Activated naive CD4-positive, alpha-beta T cell (primary cell): ENCODE measurements around the gene KLHL12.
A peak's percentile ranks its signal among the peaks of the same experiment; 100 is the strongest.

ENCODE experiments used
- DNase-seq, 4 experiments: peaks; one replicate each; lab custom pipeline; 2025; lab: John Stamatoyannopoulos, UW

KLHL12 gene

DNA sequence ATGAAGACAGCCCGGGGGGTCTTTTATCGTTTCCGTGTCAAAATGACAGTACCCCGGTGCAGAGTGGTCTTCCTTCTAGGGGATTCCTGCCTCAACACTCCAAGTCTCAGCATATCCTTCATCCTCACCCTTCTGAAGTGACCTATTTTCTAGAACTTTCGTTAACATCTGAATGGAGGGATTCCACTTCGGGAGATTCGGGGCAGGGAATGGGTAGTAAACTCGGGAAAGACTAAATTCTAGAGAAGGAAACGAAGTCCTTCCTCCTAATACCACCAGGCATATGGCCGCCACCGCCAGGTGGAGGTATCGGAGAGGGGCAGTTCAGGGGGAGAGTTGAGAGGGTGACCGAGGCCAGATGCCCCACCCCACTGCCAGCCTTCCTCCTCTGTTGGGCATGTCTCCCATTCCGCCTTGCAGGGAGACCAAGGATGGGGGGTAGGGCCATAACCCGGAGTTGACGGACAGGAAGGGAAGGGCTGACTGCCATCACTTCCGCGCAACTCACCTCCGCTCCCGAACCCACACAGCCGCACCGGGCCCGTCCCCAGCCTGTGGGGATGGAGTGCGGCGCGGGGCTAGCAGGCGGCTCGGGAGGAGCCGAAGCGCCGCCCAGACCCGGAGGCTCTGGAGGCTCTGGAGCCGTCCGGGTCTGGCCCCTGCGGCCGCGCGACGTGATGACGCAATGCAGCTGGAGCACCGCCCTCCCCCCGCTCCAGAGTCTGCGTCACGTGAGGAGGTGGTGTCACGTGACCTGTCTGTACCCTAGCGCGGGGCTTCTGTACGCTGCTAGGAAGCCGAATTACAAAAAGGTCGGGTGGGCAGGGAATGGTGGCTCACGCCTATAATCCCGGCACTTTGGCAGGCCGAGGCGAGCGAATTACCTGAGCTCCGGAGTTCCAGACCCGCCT, at the start of gene KLHL12:
Gene KLHL12 (minus strand): TSS at position 654 of the 911 bp plus-strand sequence. CDS start 2,072 bp downstream, outside the sequence.
- peak; percentile 77 to 90 (median 82) for DNase-seq

DNA sequence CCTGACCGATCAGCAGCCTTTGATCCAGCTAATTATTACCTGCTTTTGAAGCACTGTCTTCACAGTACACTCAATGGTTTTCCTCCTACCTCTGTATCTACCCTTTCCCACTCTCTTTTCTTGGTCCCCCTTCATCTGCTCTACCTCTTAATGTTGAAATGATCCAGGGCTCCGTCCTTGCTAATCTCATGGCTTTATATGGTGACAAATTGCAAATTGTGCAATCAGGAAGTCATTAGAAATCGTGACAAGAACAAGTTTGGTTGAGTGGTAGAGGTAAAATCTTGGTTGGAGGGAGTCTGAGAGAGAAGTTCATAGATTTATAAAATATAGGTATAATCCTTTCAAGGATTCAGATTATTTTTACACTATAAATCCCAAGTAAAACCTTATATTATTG, 49.6 kb upstream of the KLHL12 start:
- DNase-seq = no peak

DNA sequence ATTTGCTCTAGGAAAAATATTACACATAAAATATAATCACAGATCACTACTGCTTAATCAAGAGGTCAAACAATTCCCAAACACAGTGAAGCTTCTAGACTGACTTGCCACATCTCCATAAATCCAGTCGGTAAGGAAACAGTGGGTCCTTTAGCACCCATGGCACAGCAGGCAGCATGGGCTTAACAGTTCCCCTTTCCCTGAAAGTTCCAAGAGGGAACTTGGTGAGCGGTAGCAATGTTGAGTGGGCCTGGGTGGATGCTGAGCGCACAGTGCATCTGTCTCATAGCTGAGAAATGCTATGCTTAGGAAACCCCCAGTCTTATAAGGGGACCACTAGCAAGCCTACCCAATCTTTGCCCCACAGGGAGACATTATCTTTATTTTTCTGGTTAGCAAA, 47.8 kb upstream of the KLHL12 start:
- no peak for DNase-seq

DNA sequence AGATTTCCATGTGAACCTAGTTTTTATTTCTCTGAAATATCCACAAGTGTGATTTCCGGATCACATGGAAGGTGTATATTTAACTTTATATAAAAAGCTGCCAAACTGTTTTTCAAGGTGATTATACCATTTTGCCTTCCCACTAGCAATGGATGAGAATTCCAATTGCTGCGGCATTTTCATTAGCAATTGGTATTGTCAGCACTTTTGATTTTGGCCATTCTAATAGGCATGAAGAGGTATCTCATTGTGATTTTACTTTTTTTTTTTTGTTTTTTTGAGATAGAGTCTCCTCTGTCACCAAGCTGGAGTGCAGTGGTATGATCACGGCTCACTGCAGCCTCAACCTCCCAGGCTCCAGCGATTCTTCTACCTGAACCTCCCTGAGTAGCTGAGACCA, 45.0 kb upstream of the KLHL12 start:
- DNase-seq = no peak

DNA sequence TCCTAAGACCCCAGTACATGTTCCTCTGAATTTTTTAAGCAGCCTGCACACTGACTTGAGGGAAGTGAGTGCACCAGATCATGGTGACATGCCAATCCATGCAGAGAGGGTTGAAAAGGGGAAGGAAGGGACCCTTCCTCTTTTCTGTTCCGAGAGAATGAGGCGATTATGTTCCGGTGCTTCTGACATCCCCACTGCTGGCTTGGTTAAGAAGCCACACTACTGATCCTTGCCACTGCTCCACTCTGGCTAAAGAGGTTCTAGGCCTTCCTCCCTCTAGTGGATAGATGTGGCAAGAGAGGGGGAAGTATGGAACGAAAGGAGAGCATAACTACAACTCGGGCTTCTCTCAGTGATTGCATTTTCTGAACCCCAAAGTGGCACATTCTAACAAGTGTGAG, 41.9 kb upstream of the KLHL12 start:
- no peak for DNase-seq

DNA sequence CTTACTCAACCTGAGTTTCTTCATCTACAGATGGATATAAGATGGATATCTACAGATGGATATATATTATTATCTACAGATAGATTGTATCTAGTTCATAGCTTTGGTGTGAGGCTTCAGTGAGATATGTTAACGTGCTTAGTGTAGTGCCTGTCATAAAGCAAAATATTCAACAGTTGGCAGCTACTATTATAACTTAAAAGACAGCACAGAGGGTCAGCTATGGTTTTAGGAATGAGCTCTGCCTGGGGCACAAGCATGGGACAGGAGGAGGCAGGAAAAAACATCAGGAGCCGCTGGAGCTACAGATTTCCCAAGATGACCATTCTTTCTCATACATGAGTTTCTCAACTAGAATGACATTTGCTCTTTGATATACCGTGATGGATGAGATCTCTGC, 41.3 kb upstream of the KLHL12 start:
- no peak for DNase-seq

DNA sequence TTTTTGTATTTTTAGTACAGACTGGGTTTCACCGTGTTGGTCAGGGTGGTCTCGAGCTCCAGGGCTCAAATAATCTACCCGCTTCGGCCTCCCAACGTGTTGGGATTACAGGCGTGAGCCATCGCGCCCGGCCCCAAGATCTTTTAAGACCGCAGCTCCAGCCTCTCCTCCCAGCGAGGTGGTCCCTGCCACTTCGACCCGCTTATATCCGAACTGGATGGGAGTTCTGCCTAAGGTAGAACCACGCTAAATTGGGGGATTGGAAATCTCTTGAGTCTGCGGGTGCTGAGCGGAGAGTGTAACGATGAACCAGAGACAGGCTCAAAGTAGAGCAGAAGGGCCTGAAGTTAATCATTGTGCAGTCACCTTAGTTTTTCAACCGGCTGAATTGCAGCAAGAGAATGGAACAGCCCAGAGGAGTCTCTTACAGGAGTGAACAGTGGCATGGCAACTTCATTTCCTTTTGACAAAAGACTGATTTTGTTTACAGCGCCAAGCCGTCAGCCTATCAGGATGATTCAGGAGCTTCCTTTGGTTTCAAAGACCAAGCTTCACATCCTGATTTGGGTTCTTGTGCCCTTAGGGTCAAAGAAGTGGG, 40.7 kb upstream of the KLHL12 start:
- DNase-seq = no peak

DNA sequence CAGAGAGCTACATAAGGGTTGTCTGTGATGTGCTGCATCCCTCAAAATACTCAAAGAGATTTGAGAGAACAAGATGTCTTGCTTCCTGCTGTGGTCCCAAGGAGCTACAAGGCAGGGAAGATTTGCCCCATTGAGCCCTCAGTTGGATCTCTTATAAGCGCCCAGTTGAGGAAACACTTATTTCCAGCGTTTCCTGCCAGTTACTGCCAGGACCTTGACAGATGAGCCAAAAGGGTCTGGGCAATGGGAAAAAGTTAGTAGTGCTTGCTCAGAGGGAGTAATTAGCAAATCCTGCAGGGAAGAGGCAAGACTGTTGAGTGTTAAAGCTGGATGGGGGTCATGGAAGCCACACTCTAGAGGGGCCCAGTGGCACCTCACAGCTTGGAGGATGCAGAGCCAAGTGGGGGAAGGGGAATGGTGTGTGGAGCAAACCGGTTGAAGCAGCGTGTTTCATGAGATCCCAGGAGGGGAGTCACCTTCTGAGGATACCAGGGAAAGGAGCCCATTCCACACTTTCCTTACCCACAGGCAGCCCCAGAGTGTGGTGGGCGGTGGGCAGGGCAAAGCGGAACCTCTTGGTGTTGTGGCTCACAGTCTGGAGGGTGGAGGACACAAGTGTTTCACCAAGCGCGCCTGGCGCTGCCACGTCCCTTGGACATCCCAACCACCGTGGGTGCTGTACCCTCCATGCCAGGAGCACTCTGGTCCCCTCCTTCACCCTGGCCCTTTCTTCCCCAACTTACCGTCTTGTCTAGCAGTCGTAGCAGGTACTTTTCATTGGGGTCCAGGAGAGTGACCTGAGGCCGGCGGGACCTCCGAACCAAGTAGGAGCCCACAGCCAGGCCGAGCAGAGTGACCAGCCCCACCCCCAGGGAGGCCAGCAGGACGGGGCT, 39.2 kb upstream of the KLHL12 start:
- no peak for DNase-seq

DNA sequence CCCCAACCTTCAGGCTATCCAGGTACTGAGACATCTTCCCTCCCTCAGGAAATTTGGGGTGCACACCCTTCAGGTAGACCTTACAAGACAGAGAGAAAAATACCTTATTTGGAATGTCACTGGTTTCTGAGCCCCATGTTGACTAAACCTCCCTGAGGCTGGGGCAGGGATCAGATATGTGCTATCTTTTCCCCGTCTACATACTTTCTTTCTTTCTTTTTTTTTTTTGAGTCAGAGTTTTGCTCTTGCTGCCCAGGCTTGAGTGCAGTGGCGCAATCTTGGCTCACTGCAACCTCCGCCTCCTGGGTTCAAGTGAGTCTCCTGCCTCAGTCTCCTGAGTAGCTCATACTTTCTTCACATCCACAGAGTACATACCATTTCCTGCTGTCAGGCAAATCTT, 38.4 kb upstream of the KLHL12 start:
- DNase-seq = no peak

DNA sequence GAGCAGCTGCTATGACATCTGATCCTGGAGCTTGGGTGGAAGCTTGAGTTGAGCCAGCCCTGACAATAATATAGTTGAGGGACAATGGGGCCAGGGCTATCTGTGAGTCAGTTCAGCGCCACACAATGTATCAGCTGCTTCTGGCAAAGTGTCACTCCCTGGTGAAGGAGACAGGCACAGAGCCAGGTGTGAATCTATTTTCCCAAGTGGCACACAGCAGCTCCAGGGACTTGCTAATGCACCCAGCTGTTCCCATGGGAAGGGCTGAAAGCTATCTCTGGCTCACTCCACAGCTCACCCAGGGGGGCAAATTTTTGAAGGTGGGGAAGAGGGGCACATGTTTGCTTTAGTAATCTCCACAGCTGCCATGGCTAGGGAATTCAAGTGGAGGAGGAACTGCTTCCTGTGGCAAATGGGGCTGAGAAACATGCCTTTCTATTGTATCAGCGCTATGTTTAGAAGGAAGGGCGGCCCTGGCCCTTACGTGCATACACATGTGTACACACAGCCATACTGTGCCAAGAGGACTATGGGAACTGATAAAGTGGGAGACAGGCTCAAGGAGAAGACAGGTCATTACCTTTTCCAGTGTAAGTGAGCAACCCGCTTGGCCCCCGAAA, 37.9 kb upstream of the KLHL12 start:
- DNase-seq = no peak

DNA sequence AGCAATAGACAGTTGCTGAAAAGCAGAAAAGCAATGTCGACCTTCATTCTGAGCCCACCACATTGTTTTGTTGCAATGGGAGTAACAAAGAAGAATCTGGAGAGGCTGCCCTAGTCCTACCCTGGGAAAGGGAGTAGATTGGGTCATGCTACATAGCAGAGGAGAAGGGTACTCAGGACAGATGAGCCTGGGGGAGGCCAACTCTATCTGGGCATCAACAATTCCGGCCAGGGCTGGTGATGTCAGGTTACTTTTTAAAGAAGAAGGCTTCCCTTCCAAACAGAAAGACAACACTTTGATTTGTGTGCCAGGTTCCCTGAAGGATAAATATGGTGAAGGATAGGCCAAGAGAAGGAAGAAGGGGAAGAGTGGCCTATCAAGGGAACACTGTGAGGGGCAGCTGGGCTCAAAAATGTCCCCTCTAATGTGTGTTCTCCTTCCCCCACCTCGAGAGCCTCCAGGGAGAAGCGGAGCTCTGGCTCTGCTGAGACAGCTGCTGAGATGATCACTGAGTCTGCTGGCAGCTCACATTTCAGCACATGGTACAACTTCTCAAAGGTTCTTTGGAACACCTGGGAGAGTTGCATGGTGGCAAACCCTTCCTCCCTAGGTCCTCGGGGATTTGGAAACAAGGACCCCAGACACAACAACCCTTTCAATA, 34.3 kb upstream of the KLHL12 start:
- no peak for DNase-seq

DNA sequence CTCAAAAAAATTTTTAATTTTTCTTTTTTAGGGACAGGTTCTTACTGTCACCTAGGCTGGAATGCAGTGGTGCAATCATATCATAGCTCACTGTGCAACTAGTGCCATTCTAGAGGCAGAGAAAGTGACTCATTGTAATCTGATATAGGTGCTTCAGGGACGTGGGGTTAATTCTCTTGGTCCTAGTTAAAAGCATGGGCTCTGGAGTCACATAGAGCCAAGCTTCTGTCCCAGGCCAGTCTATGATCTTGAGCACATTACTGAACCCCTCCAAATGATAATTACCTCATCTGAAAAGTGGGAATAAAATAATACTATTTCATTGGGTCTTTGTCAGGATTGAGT, 32.2 kb upstream of the KLHL12 start:
- no peak for DNase-seq

DNA sequence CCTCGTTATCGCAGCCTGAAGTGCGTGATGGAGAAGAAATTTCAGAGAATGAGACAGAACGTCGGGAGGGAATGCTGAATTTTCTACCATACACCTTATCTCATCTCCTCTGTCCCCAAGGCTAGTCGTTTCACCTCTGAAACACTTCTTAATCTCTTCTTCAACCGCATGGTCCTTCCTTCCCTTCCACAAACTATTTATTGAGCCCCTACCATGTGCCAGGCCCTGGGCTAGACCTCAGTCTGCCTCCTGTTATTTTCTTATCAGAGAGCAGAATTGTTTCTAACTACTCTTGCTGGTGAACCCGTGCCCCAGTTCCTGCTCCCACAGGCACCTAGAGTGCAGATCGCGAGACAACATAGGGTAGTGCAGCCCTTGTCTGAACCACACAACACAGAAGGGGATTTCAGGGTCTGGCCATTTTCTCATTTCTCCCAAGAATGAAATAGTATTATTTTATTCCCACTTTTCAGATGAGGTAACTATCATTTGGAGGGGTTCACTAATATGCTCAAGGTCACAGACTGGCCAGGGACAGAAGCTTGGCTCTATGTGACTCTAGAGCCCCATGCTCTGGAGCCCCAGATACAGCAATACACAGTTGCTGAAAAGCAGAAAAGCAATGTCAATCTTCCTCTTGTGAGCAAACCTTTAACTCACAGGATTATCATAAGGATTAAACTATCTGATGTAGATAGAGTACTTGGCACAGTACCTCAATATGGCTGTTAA, 31.7 kb upstream of the KLHL12 start:
- DNase-seq = peak in 1 of 4 experiments; percentile 17

DNA sequence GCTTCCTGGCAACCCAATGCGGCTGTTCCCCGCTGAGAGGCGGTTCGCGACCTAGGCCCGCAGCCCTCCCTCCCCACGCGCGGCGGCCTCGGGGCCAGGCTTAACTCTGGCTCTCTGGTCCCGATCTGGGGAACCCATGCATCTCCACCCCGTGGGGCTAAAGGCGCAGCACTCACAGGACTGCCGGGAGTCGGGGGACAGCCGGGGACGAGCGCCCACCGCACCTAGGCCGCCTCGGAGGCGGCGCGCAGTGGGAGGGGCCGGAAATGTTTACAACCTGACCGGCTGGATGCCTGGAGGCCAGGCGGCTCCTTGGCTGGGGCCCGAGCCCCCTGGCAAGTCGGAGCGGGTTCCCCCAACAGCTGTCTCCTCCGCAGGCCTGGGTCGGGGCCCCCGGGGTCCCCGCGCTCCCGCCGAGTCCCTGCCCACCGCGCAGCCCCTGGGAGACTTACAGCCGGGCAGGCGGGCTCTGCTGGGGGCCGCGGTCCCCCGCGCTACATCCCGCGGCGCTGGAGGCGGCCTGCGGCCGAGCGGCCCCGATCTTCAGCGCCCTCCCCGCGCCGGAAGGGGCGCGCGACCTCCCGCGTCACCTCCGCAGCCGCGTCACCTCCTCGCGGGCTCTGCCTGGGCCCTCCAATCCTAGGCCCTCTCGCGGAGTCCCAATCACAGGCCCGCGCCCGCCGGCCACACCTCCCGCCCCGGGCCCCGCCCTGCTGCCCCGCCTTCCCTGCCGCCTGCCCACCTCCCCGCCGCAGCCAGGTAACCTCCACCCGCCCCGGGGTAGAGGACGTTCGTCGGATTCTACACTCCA, 30.9 kb upstream of the KLHL12 start, which contains the start of gene ADIPOR1:
Gene ADIPOR1 (minus strand): TSS at position 580 of the 811 bp plus-strand sequence. CDS start 7,242 bp downstream, outside the sequence.
- DNase-seq = peak; percentile 76 to 95 (median 86)

DNA sequence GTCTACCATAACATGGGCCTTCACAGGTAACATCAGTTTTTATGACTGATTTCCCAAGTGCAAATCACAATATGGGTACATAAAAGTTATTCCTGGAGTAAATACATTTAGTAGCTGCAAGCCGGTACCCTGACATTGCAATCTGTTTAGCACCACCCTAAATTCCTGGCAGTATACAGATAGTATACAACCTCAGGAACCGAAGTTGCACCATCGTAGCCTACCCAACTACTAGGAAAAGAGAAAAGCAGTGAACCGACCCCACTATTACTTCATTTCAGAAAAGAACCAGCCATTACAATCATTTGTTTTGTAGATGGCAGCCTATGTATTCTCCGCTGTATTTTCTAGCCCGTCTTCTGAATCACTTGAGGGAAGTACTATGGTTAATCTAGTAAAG, 29.9 kb upstream of the KLHL12 start:
- DNase-seq = no peak

DNA sequence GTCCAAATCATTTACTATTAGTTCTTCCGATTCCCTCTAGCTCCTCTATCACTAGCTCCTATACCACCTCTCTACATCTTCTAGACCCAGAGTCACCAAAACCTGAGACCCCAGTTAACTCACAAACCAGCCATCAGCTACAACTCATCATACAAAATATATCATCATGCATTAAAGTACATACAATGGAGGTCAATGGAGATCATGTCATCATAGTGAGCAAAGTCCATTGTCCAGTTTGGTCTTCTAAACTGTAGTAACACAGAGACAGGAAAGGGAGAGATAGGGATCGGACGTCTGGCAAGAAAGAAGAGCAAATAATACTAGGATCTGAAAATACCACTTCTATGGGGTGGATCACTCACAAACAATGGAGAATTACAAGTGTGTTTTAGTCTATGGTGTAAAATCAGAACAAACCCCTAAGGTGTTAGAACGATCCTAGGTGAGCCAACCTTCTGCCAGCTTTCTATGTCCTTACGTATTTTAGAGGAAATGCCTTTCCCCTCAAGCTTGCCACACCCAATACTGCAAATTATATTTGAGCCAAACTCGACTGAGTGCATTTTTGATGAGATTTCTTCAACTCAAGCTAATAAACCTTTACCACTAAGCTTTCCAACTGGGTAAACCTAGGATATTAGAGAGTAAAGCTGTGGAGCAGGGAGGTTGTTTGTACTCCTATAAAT, 27.2 kb upstream of the KLHL12 start:
- DNase-seq = no peak

DNA sequence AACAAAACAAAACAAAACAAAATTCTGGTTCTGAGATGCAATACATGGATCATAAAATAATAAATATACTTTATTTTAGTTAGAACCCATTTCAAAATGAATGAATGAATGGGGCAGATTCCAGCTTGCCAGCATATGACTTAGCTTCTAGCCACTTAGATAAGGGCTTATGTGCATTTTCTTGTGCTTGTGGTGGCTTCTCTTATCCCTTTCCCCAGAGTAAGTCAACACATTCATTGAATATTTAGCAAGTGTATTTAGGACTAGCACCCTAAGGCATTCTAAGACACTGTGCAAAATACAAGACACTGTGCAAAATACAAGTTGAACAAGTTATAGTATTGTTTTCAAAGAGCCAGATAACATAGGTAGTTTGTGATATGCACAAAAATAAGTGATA, 26.4 kb upstream of the KLHL12 start:
- no peak for DNase-seq

DNA sequence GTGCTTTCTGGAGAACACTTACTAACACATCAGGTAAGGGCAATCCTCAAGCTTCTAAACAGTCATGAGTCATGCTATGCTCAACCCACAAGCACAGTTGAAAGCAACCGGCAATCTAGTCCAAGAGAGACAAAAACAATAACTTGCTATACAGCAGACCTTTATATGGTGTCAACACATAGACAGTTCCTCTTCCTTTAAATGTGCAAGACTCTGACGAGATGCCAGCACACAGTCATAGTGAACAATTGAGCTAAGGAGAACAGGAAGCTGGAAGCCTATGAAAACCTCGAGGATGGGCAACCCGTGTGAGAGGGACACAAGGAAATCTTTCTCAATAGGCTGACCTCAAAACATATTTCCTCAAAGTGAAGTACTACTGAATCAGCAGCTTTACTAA, 25.8 kb upstream of the KLHL12 start:
- DNase-seq = no peak

DNA sequence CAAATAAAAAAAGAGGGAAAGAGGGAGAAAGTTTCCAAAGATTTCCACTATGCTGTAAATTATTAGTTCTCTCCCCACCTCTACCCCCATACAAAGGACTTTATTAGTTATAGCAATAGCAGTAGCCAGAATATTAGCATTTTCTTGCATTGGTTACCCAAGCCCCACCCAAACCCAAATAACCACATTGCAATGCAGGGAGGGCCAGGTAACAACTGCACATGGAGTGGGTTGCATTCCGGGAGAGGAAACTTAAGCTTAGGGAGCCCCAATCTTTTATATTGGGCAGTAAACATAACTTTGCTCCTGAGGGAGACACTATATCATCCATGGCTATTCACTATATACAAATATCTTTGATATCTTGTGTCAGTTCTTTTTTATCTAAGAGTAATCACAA, 25.1 kb upstream of the KLHL12 start:
- no peak for DNase-seq
